ENCODE results near the gene ATOH7. TPM values are rescaled to one million over a fixed set of nuclear protein-coding genes. Genes with fewer than 3 reads are reported as not detected.

The ATOH7 gene
- polyA plus RNA-seq, 1 of the 3 experiments (the other 2 are of a cell fraction) = 0.12 TPM

DNA sequence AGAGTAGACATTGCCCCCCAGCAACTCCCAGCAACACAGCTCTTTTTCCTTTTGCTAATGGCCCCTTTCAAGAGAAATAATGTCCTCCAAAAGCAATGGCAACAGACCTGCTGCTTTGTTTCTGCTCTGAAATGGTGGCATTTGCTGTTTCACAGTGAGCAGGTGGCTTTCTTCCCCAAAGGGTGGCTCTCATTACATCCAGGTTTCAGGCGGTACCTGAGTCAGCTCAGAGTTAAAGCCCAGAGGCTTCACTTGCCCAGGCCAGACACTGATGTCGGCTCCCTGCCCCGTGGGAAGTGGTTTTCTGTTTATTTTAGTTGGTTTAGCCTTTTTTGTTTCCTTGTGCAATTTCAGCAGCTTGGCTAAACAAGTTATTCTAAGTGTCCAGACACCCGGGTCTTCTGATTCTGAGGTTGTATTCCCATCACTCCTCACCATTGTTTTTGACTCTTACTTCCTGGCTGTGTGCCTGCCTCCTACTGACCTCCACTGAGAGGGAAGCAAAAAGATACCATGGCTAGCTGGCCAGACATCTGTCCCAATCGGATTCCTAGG, 7.8 kb upstream of the ATOH7 start:
- TF ChIP-seq MEF2A (IDR thresholded peaks at IDR 0.05; ENCODE audit: borderline replicate concordance, low read depth) = no peak
- TF ChIP-seq SIN3A (IDR thresholded peaks at IDR 0.05; ENCODE audit: borderline replicate concordance, low read depth, low read length) = no peak
- no peak for TF ChIP-seq RFX5 (IDR thresholded peaks at IDR 0.05; ENCODE audit: low read length)
- TF ChIP-seq POLR2AphosphoS5 (IDR thresholded peaks at IDR 0.05; ENCODE audit: low read depth, low read length) = no peak
- TF ChIP-seq TEAD4 (IDR thresholded peaks at IDR 0.05; ENCODE audit: borderline replicate concordance, insufficient read depth) = no peak
- TF ChIP-seq NFIC (IDR thresholded peaks at IDR 0.05; ENCODE audit: borderline replicate concordance) = no peak
- POLR2A ChIA-PET = no interaction called here
- Histone ChIP-seq H3K27ac (ENCODE audit: low read depth in 2 of 2, low read length in 1 of 2) (no peak overlapping the region), H3K9me3 (no peaks in the 10 kb centered on the region), H3F3A (replicated peaks; ENCODE audit: insufficient read depth) (no peaks in the 10 kb centered on the region), H3K36me3 (replicated peaks in 1 of 2; ENCODE audit: control insufficient read depth in 1 of 2, insufficient read depth in 2 of 2, low read length in 1 of 2) (no peaks in the 10 kb centered on the region), H3K27me3 (ENCODE audit: insufficient read depth) (no peaks in the 10 kb centered on the region), H3K4me3 (ENCODE audit: low read depth in 2 of 2, low read length in 1 of 2) (no peak overlapping the region), H3K4me1 (ENCODE audit: control insufficient read depth in 1 of 2, insufficient read depth in 2 of 2, low read depth in 1 of 2, low read length in 1 of 2) (no peaks in the 10 kb centered on the region; a peak in 1 of 4 replicates), H3K79me2 (ENCODE audit: insufficient read depth) (no peaks in the 10 kb centered on the region), H3K4me2 (no peak overlapping the region), H3K9ac (no peak overlapping the region), H3K9me2 (no peaks in the 10 kb centered on the region), H2AFZ (ENCODE audit: low read depth) (no peak overlapping the region), H4K20me1 (ENCODE audit: insufficient read depth) (no peaks in the 10 kb centered on the region)
- no peak for DNase-seq
- WGBS (ENCODE audit: low lambda C conversion rate) = 69% methylated on average over 3 of the region's 5 CpGs
- CTCF ChIA-PET = interaction anchor here (1.3 kb wide), 1 partner anchor 11 kb away, joined by 3 read pairs; no protein-coding TSS in a partner anchor

DNA sequence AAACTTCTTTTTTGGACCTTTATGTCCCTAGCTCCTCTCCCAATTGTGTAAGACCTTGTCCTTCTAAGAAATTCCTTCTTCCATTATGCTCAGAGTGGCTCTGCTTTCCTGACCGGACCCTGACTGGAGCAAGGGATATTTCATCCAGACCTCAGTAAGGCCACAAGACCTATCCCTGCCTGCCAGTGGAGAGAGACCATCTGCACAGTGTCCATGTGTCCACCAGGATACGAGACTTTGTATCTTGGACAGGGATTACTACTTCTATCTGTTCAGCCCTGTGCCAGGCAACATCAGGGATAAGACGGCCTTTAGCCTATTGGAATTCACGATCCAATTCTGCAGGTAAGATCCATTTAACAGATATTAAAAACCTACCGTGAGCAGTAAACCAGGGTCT, 7.2 kb upstream of the ATOH7 start:
- no peaks in the 10 kb centered on the region for H4K20me1 ChIP-seq (ENCODE audit: insufficient read depth)
- TF ChIP-seq, protein P1, sequence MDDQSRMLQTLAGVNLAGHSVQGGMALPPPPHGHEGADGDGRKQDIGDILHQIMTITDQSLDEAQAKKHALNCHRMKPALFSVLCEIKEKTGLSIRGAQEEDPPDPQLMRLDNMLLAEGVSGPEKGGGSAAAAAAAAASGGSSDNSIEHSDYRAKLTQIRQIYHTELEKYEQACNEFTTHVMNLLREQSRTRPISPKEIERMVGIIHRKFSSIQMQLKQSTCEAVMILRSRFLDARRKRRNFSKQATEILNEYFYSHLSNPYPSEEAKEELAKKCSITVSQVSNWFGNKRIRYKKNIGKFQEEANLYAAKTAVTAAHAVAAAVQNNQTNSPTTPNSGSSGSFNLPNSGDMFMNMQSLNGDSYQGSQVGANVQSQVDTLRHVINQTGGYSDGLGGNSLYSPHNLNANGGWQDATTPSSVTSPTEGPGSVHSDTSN (IDR thresholded peaks at IDR 0.05) = no peak
- TF ChIP-seq NFIC (IDR thresholded peaks at IDR 0.05; ENCODE audit: borderline replicate concordance) (no peak), RFX5 (IDR thresholded peaks at IDR 0.05; ENCODE audit: low read length) (no peak), TCF12 (IDR thresholded peaks at IDR 0.05) (no peak), CHD2 (IDR thresholded peaks at IDR 0.05; ENCODE audit: low read length, partially characterized antibody) (no peak), RXRA (IDR thresholded peaks at IDR 0.05; ENCODE audit: borderline replicate concordance, low read depth) (no peak)
- TF ChIP-seq, protein P2, sequence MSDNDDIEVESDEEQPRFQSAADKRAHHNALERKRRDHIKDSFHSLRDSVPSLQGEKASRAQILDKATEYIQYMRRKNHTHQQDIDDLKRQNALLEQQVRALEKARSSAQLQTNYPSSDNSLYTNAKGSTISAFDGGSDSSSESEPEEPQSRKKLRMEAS (IDR thresholded peaks at IDR 0.05; ENCODE audit: low read depth) = no peak
- H3K9me2 ChIP-seq = no peaks in the 10 kb centered on the region
- H3K4me3 ChIP-seq (ENCODE audit: low read depth in 2 of 2, low read length in 1 of 2) = no peak overlapping the region
- no peaks in the 10 kb centered on the region for H3K79me2 ChIP-seq (ENCODE audit: insufficient read depth)
- 87% methylated on average over 5 of the region's 5 CpGs for WGBS (ENCODE audit: low lambda C conversion rate)
- no peaks in the 10 kb centered on the region; a peak in 1 of 4 replicates for H3K4me1 ChIP-seq (ENCODE audit: control insufficient read depth in 1 of 2, insufficient read depth in 2 of 2, low read depth in 1 of 2, low read length in 1 of 2)
- no peak for DNase-seq
- H3K27me3 ChIP-seq (ENCODE audit: insufficient read depth) = no peaks in the 10 kb centered on the region
- H3F3A ChIP-seq (replicated peaks; ENCODE audit: insufficient read depth) = no peaks in the 10 kb centered on the region
- no peaks in the 10 kb centered on the region for H3K36me3 ChIP-seq (replicated peaks in 1 of 2; ENCODE audit: control insufficient read depth in 1 of 2, insufficient read depth in 2 of 2, low read length in 1 of 2)
- ChIA-PET CTCF (interaction anchor here (1.3 kb wide), 1 partner anchor 10 kb away, joined by 3 read pairs; no protein-coding TSS in a partner anchor), POLR2A (no interaction called here)
- no peaks in the 10 kb centered on the region for H3K9me3 ChIP-seq
- H3K4me2 ChIP-seq = no peak overlapping the region
- H3K9ac ChIP-seq = no peak overlapping the region
- no peak overlapping the region for H2AFZ ChIP-seq (ENCODE audit: low read depth)
- H3K27ac ChIP-seq (ENCODE audit: low read depth in 2 of 2, low read length in 1 of 2) = no peak overlapping the region

DNA sequence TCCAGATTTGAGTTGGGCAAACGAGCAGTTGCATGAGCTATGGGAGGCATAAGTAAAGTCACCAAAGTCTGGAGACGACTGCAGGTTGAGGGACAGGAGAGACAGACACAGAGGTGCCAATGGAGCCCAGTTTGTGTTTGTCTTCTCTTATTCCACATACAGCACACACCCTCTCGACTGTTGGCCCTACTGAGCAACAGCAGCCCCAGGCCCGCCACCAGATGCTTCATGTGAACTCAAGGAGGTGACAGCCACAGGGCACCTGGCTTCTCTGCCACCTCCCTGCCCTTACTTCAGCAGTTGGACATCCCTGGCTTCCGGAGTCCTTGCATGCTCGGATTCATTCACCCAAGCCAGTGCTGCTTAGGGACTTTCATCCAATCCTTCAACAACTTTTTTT, 6.5 kb upstream of the ATOH7 start:
- no peaks in the 10 kb centered on the region for H3K9me3 ChIP-seq
- no peaks in the 10 kb centered on the region; a peak in 1 of 4 replicates for H3K4me1 ChIP-seq (ENCODE audit: control insufficient read depth in 1 of 2, insufficient read depth in 2 of 2, low read depth in 1 of 2, low read length in 1 of 2)
- DNase-seq = no peak
- H2AFZ ChIP-seq (ENCODE audit: low read depth) = no peak overlapping the region
- H3K9ac ChIP-seq = no peak overlapping the region
- no peak overlapping the region for H3K4me3 ChIP-seq (ENCODE audit: low read depth in 2 of 2, low read length in 1 of 2)
- H3K27ac ChIP-seq (ENCODE audit: low read depth in 2 of 2, low read length in 1 of 2) = no peak overlapping the region
- WGBS (ENCODE audit: low lambda C conversion rate) = 61% methylated on average over 5 of the region's 6 CpGs
- no peaks in the 10 kb centered on the region for H3K79me2 ChIP-seq (ENCODE audit: insufficient read depth)
- no peaks in the 10 kb centered on the region for H4K20me1 ChIP-seq (ENCODE audit: insufficient read depth)
- H3K4me2 ChIP-seq = no peak overlapping the region
- no peaks in the 10 kb centered on the region for H3K36me3 ChIP-seq (replicated peaks in 1 of 2; ENCODE audit: control insufficient read depth in 1 of 2, insufficient read depth in 2 of 2, low read length in 1 of 2)
- H3K9me2 ChIP-seq = no peaks in the 10 kb centered on the region
- H3F3A ChIP-seq (replicated peaks; ENCODE audit: insufficient read depth) = no peaks in the 10 kb centered on the region
- ChIA-PET POLR2A (no interaction called here), CTCF (no interaction called here)
- H3K27me3 ChIP-seq (ENCODE audit: insufficient read depth) = no peaks in the 10 kb centered on the region
- TF ChIP-seq RXRA (IDR thresholded peaks at IDR 0.05; ENCODE audit: borderline replicate concordance, low read depth) = no peak
- no peak for TF ChIP-seq SMC3 (IDR thresholded peaks at IDR 0.05; ENCODE audit: low read depth, low read length)
- TF ChIP-seq FOSL2 (IDR thresholded peaks at IDR 0.05; ENCODE audit: borderline replicate concordance, low read depth) = no peak
- TF ChIP-seq POLR2AphosphoS5 (IDR thresholded peaks at IDR 0.05; ENCODE audit: low read depth, low read length) = no peak
- no peak for TF ChIP-seq GABPA (IDR thresholded peaks at IDR 0.05; ENCODE audit: low read depth)
- TF ChIP-seq YY1 (IDR thresholded peaks at IDR 0.05; ENCODE audit: low read depth) = no peak
- no peak for TF ChIP-seq CHD2 (IDR thresholded peaks at IDR 0.05; ENCODE audit: low read length, partially characterized antibody)
- no peak for TF ChIP-seq FOXM1 (IDR thresholded peaks at IDR 0.05; ENCODE audit: low read depth)
- TF ChIP-seq TEAD4 (IDR thresholded peaks at IDR 0.05; ENCODE audit: borderline replicate concordance, insufficient read depth) = no peak
- TF ChIP-seq, protein P3, sequence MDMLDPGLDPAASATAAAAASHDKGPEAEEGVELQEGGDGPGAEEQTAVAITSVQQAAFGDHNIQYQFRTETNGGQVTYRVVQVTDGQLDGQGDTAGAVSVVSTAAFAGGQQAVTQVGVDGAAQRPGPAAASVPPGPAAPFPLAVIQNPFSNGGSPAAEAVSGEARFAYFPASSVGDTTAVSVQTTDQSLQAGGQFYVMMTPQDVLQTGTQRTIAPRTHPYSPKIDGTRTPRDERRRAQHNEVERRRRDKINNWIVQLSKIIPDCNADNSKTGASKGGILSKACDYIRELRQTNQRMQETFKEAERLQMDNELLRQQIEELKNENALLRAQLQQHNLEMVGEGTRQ (IDR thresholded peaks at IDR 0.05; ENCODE audit: borderline replicate concordance, low read depth, low read length) = no peak
- TF ChIP-seq SIN3A (IDR thresholded peaks at IDR 0.05; ENCODE audit: borderline replicate concordance, low read depth, low read length) = no peak
- TF ChIP-seq, protein P4, sequence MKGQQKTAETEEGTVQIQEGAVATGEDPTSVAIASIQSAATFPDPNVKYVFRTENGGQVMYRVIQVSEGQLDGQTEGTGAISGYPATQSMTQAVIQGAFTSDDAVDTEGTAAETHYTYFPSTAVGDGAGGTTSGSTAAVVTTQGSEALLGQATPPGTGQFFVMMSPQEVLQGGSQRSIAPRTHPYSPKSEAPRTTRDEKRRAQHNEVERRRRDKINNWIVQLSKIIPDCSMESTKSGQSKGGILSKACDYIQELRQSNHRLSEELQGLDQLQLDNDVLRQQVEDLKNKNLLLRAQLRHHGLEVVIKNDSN (IDR thresholded peaks at IDR 0.05; ENCODE audit: borderline replicate concordance, low read depth) = no peak
- no peak for TF ChIP-seq EP300 (IDR thresholded peaks at IDR 0.05; ENCODE audit: borderline replicate concordance in 1 of 2, low read depth in 1 of 2, low read length in 1 of 2)
- TF ChIP-seq NRF1 (IDR thresholded peaks at IDR 0.05; ENCODE audit: low read depth, low read length) = no peak

Data from SK-N-SH (cell line).